Measurements from ENCODE around the gene FBP1.

DNA sequence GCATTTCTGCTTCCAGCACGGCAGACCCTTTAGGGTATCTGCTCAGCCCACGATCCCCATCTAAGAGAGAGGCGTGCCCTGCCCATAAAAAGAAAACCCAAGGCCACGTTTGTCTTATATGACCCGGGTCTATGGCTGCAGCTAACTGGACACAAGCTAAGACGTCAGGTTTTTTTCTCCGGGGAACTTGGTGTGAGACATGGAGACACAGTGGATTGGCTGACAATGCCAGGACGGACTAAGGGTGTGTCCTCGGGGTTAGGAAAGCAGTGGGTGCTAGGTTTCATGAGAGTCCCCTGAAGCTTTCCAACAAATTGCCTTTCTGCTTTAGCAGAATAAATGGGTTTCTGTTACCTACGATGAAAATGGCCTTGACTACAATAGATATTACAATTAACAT, 38.6 kb downstream of the FBP1 start:
- TF ChIP-seq GATA2 (IDR thresholded peaks at IDR 0.05; ENCODE audit: low read depth, low read length) (no peak), GATA3 (IDR thresholded peaks at IDR 0.05; ENCODE audit: low read depth, low read length) (no peak)
